Colonic mucosa (tissue), 4 donors: ENCODE data around the gene KIAA1217. TPM values are rescaled to one million over a fixed set of nuclear protein-coding genes. Genes with fewer than 3 reads are reported as not detected.
A peak's percentile ranks its signal among the peaks of the same experiment; 100 is the strongest.

Experiments
- DNase-seq: peaks from one replicate; pipeline ENCODE4 v3.0.0-alpha.2; 2020
- H3K27ac ChIP-seq: fragments of 200-600 bp; one replicate; pipeline ENCODE4 v1.8.0; 2021
- H3K27me3 ChIP-seq: fragments of 200-600 bp; one replicate; pipeline ENCODE4 v1.8.0; 2021
- H3K36me3 ChIP-seq: fragments of 200-600 bp; one replicate; pipeline ENCODE4 v1.8.0; 2021
- H3K4me1 ChIP-seq: fragments of 200-600 bp; one replicate; pipeline ENCODE4 v1.8.0; 2021; ENCODE audit warnings: mild to moderate bottlenecking
- H3K4me3 ChIP-seq: fragments of 200-600 bp; one replicate; pipeline ENCODE4 v1.8.0; 2021
- H3K9ac ChIP-seq, 2 donors: one replicate each; pipeline ENCODE4 v1.7.0; 2013; ENCODE audit warnings: control low read depth in 2 of 2, low read depth in 2 of 2, low read length in 2 of 2
- H3K9me3 ChIP-seq: fragments of 200-600 bp; one replicate; pipeline ENCODE4 v1.8.0; 2021
- CTCF ChIP-seq: fragments of 200-600 bp; IDR thresholded peaks from one replicate; pipeline ENCODE4 v1.8.0; 2022; ENCODE audit warnings: antibody characterized with exemption, mild to moderate bottlenecking
- intact Hi-C: fragments of 100-400 bp; cut with DNase I; formaldehyde crosslinking; loops from one replicate; pipeline ENCODE4 v1.14.1; 2022
- total RNA-seq, 2 donors: library from RNA; stranded (reverse); fragmentation: NEBNext Ultra II Directional in 1 of 2; extraction: Animal tissue kit (Norgen Biotek cat#: 25700) in 1 of 2; gene quantifications; one replicate each; pipeline ENCODE4 v1.2.1, GENCODE V29; 2021
- donor health status: healthy.
- donor health status: DM: no; HTN: no; CAD: no.
- donor health status: DM: no; HTN: no; CAD: no.

KIAA1217 gene
- total RNA-seq, 2 donors from 2014 or later = 34.2 to 61.2 TPM

GRCh38 chr10:24459836-24460235 is 250.9 kb downstream of the KIAA1217 start:
- Histone ChIP-seq H3K9me3 (no peaks in the 10 kb centered on the region), H3K4me3 (no peak overlapping the region), H3K27me3 (no peaks in the 10 kb centered on the region), H3K36me3 (no peaks in the 10 kb centered on the region), H3K9ac (no peak overlapping the region), H3K27ac (no peak overlapping the region), H3K4me1 (no peaks in the 10 kb centered on the region)
- intact Hi-C loops = loop anchor here (5.0 kb wide), 1 partner anchor 43 kb away; no protein-coding TSS in a partner anchor
- DNase-seq = no peak
- TF ChIP-seq CTCF = no peak

GRCh38 chr10:24462291-24462813 is 253.4 kb downstream of the KIAA1217 start:
- Histone ChIP-seq H3K4me1 (no peaks in the 10 kb centered on the region), H3K9ac (no peak overlapping the region), H3K27me3 (no peaks in the 10 kb centered on the region), H3K9me3 (no peaks in the 10 kb centered on the region), H3K36me3 (no peaks in the 10 kb centered on the region), H3K4me3 (no peak overlapping the region), H3K27ac (no peak overlapping the region)
- intact Hi-C loops = loop anchor here (5.0 kb wide), 1 partner anchor 45 kb away; no protein-coding TSS in a partner anchor
- no peak for DNase-seq
- no peak for TF ChIP-seq CTCF

DNA sequence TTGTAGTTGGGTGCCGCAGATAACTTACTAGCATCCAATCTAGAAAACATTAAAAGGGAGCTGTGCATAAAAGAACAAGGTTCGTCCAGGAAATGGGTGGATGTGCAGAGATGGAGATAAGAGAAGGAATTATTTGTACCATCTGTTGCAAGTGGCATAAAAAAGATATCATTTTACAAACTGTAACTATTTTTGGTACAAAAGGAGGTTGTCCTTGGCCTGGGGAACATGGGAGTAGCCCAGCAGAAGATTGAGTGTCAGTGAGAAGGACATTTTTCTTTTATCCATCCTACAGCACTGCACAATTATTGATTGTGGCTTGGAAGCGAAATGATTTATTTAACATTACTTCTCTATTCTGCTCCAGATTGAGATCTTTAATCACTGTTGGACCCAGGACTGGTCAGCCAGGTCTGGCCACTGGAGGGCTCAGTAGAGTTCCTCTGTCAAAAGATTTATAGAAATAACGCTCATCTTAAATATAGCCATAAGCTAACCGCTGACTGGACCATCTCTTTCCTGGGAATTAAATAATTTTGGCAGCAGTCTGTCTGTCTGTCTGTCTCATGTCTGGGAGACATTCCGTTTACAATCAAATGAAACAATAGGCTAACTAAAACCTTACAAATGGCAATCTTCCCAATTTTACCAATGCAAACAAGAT is 254.1 kb downstream of the KIAA1217 start:
- Histone ChIP-seq H3K4me3 (no peak overlapping the region), H3K9me3 (no peaks in the 10 kb centered on the region), H3K9ac (no peak overlapping the region), H3K4me1 (no peaks in the 10 kb centered on the region), H3K27me3 (no peaks in the 10 kb centered on the region), H3K36me3 (no peaks in the 10 kb centered on the region), H3K27ac (no peak overlapping the region)
- no peak for DNase-seq
- peak; percentile 11 for TF ChIP-seq CTCF
- intact Hi-C loops = loop anchor here (5.0 kb wide), 1 partner anchor 46 kb away; no protein-coding TSS in a partner anchor

- TF ChIP-seq CTCF = no peak
- Histone ChIP-seq H3K27me3 (no peaks in the 10 kb centered on the region), H3K9me3 (no peaks in the 10 kb centered on the region), H3K36me3 (no peaks in the 10 kb centered on the region), H3K4me3 (no peak overlapping the region), H3K4me1 (no peaks in the 10 kb centered on the region), H3K27ac (peak overlapping the region; percentile 74), H3K9ac (peak overlapping the region in 1 of 2 donors; percentile 85)
- intact Hi-C loops = loop anchor here (5.0 kb wide), 1 partner anchor 47 kb away; no protein-coding TSS in a partner anchor
- DNase-seq = peak; percentile 63
Measured at GRCh38 chr10:24463611-24464426, 254.9 kb downstream of the KIAA1217 start.

GRCh38 chr10:24465124-24465874 is 256.4 kb downstream of the KIAA1217 start:
- TF ChIP-seq CTCF = no peak
- peak; percentile 45 for DNase-seq
- Histone ChIP-seq H3K36me3 (no peaks in the 10 kb centered on the region), H3K9ac (peak overlapping the region in 1 of 2 donors; percentile 85), H3K4me3 (peak overlapping the region; percentile 19), H3K9me3 (no peaks in the 10 kb centered on the region), H3K27ac (peak overlapping the region; percentile 74), H3K27me3 (no peaks in the 10 kb centered on the region), H3K4me1 (no peaks in the 10 kb centered on the region)
- intact Hi-C loops = no loop called here
